GM19023 (cell line): Measurements from ENCODE around the gene NAA30.

Source experiments
- ATAC-seq: cut with Tn5 transposase; IDR thresholded peaks from one replicate; pipeline ENCODE4 v1.9.1; 2021; ENCODE audit warnings: mild to moderate bottlenecking, moderate library complexity; ENCODE audit not compliant: unreplicated experiment

The NAA30 gene

DNA sequence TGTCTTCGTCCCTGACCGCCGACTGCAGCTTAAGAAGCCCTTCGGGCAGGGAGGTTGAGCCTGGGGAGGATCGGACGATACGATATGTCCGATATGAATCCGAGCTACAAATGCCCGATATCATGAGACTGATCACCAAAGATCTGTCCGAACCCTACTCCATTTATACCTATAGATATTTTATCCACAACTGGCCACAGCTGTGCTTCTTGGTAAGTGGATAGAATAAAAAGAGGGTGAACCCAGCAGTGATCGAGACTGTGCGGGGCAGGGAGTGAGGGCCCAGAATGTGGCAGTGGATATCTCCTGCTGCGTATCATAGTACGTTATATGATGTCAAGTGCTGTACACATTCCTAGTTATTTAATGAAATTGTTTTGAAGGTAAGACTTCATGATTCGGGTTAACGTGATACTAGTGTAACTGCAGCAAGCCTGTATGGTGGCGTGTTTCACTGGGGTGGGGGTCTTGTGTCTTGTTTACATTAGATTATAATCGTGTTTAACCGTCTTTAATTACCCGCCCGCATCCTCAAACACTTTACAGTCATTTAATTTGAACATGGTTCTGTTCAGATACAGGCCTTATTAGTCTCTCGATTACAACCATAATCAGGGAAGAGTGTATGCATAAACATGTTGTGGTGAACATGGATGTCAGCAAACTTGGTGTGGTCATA, 1.3 kb downstream of the NAA30 start:
- ATAC-seq, result no peak

DNA sequence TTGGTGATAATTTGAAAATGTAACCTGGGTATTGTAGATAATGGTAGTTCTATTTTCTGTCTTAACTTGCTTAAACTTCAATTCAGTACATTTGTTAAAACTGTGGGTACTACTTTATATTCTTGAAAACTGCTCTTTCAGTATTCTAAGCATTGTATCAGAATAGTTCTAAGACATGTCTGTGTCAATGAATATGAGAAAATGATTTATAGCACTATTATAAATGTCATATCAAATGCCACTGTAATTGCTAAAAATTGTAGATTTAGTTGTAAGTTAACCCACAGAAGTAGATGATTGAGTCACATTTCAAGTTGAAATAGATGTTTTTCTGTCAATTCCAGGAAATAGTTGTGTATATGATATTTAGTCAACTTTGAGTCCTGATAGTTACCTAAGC, 2.4 kb downstream of the NAA30 start:
- no peak for ATAC-seq

DNA sequence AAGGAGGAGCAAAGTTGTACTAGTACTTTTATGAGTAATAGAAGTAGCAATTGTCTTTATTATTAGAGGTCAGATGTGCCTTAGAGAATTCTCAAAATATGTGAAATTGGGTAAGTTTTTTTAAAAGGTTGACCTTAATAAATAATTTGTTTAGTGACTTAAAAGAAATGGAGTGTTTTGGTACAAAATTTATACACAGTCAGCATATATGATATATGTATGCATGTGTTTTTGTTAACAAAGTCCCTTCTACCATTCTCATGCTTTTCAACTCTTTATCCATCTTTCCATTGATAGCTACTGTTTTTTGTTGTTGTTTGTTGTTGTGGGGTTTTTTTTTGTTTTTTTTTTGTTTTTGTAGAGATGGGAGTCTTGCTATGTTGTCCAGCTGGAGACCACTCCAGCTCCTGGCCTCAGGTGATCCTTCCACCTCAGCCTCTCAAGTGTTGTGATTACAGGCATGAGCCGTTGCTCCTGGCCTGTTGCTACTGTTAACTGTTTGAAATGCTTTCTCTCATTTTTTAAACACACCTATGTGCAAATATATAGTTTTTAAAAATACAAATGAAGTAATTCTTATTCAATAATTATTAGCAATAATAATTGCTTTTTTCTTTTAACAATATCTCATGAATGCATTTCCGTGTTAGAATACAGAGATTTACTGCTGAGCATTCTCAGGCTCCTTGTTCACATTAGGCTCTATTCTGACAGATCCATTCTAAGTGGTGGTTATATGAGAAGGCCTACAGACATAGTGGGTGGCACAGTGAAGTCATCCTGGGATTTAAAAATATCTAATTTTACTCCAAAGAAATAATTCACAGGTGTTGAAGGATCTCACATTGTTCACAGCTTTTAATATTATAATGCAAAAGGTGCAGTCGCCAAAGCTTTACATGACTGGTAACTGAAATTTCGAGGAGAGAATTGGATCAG, 10.4 kb downstream of the NAA30 start:
- no peak for ATAC-seq

DNA sequence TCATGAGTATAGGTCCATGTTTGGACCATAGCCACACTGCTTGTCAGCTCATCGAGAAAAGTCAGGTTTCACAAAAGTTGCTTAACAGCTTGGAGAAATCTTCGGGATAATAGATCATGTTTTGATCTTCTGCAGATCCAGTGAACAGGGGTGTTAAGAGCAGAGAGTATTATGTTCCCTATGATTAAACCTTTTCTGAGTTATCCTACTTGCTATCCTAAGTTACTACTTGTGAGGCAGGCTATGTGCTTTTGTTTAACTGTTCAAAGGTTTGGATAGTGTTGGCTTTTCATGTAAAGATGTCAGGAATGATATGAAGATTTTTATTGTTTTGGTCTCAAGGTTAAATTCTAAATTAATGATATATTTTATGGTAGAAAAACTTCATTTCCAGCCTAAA, 11.1 kb downstream of the NAA30 start:
- ATAC-seq, result no peak

DNA sequence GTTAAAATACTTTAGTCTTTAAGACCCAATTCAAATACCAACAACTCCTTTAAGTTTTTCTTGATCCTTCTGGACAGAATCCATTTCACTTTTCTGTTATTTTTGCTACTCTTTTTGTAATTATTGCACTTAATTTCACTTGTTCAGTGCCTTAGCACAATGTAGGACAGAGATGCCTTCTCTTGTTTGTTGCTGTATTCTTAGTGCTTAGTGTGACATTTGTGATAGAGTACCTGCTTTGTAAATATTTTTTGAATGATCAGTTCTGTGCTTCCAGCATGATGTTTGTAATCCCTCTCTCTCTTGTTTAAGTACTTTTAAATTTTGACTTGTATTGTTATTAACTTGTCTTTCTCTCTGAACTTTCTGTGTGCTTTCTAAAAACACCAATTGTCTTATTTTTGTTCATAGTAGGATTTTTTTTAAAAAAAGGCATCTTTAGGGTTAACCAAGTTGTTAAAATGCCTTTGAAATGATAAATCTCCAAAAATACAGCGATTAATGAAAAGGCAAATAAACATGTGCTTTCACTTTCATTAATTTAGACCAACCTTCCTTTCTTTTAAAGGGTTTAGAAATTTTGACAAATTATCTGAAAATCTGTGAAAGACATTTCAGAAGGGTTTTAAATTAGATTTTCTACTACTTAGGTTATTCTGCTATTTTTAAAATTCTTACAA, 11.9 kb downstream of the NAA30 start:
- no peak for ATAC-seq

DNA sequence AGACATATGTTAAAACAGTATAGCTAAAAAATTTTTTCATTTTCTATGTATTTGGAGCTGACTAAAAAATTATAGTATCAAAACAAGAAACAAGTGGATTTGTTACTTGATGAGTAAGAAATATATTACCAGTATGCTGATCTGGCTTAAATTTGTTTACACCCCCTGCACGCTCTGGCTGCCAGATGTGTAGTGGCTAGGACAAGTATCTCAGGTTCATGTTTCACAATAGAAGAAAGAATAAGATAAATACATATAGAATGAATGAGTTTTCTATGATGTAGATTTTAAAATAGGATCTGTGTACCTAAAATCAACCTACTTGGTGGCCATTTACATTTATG, 13.1 kb downstream of the NAA30 start:
- ATAC-seq, result no peak

DNA sequence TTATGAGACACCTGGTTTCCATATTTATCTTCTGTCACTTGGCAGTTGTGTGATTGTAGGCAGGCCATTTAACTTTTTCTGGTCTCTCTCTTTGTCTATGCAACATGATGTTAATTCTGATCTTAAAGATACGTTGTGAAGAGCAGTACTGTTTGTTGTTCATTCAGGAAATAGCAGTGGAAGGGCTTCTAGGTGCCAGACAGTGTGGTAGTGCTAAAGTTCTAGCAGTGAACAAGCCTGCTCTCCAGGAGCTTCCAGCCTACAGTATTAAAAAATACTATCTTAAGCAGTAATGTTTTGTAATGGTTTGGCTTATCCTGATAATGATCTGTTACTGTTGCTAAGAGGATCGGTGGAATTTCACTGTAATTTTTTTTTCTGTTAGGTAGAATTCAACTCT, 15.2 kb downstream of the NAA30 start:
- ATAC-seq, result no peak

DNA sequence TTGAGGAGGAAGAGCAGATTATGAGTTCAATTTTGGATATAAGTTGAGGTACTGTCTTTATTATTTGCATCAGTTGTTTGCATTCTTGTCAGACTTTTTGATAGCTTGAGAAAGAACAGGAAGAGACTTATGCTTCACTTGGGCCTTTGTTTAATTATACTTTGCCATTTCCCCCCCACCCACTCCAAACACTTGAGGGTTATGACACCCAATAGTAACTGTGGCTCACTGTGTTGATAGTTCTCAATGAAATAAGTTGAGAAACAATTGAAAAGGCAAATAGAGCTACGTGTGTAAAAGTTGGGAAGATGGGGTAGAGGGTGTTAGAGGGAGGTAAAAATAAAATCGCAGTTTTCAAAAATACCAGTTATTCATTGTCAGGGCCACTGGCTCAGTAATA, 17.7 kb downstream of the NAA30 start:
- ATAC-seq, result no peak

DNA sequence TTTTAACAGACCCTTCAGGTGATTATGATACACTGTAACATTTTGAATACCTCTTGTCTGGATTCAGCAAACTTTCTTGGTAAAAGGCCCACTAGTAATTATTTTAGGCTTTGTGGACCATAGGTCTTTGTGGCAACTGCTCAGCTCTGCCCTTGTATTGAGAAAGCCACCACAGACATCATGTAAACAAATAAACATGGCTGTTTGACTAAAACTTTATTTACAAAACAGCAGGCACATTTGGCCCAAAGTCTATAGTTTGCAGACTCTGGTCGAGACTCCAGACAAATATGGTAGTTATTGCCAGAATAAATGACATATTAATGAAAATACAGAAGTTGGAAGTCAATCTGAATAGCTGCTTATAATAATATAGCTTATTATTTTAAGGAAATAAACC, 18.2 kb downstream of the NAA30 start:
- no peak for ATAC-seq

DNA sequence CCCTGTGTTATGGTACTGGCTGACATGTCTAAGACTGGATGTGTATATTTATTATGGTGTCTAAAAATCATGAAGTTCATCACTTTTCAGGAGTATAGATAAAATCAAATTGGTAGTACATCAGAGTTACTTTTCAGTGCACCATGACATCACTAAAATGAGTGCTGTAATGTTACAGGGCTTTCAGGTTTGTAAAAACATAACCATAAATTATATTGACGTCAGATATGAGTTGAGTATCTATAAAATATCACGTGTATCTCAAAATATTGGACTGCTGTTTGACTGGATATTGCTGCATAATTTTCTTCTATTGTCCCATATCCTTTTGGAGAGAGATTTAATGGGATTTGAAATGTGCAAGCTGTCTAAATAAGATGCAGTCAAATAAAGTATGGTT, 22.0 kb downstream of the NAA30 start:
- no peak for ATAC-seq

DNA sequence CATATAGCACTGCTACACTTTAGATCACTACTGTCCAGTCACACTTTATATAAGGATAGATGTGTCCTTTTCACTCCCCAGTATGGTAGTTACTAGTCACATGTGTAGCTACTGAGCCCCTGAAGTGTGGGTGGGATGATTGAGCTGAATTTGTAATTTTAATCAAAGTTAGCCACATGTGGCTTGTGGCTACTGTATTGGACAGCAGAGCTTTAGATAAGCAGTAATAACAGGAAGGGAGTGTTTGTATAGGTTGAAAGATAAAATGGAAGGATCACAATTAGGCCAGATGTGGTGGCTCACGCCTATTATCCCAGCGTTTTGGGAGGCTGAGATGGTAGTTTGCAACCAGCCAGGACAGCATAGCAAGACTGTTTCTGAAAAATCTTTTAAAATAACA, 23.5 kb downstream of the NAA30 start:
- no peak for ATAC-seq

DNA sequence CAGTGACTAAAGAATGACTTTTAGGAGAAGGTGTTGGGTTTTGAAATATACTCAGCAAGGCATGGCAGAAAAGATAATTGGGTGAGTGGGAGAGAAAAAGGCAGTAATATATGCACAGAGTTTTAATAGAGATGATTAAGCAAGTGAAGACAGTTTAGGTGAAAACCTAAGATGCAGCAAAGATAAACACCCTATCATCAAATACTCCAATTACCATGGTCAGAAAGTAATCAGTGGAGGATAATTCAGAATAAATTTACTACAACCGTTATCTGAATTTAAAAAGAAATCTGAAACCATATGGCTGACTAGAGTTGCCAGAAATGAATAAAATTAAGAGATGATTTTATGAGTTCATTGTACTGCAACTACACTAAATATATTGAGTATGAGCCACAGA, 26.8 kb downstream of the NAA30 start:
- ATAC-seq, result no peak

DNA sequence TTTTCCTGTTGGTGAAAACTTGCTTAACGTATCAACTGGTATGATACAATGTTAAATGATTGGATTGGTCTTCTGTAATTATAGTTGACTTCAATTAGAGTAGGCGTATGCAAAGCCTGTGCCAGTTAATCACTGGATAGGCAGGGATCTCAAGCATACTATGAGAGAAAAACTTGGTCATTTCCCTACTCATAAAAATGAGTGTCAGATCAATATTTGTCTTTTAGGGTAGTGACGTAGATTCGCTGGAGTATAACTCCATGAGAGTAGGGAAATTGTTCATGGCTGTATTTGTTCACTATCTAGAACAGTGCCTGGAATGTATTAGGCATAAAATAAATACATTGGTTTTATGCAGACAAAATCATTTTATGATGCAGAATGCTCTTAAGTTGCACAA, 28.6 kb downstream of the NAA30 start:
- ATAC-seq, result no peak

DNA sequence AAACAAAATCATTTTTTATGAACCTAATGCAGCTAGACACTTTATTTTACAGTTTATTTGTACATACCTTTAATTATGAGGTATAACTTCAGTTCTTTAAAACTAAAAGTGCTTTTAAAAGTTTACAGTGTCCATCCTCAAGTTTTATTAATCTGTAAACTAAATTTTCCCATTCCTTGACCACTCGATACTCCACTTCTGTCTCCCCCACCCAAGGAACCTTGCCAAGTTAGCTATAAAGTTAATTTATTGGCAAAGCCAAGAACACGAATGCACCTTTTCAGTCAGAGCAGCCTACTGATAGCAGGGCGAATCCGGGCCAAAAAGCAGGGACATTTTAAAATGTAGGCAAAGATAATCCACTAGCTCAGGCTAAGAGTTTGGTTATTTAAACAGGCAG, 29.6 kb downstream of the NAA30 start:
- no peak for ATAC-seq

DNA sequence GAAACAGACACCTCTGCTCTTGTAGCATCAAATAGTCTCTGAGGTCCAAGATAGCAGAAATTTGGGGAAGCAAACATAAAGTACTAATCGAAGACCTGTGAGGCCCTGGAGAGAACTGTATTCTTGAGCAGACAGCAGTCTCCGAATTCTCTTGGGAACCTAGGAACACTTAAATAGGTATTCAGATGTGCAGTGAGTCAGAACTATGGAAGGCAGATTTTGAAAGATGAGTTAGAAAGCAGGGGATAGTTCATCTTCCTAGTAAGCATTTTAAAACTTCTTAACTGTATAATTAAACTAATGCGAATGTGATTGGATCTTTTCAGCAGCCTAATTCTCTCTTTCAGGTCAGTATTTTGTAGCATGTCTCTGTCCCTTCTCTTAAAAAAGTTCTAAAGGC, 30.6 kb downstream of the NAA30 start:
- no peak for ATAC-seq

DNA sequence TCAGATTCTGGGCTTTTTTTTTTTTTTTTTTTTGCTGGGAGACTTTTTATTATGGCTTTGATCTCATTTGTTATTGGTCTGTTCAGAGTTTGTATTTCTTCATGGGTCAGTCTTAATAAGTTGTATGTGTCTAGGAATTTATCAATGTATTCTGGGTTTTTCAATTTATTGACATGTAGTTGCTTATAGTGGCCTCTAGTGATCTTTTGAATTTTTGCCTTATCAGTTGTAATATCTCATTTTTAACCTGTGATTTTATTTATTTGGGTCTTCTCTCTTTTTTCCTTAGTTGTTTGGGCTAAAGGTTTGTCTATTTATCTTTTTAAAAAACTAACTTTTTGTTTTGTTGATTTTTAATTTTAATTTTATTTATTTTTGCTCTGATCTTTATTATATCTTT, 45.5 kb downstream of the NAA30 start:
- no peak for ATAC-seq

DNA sequence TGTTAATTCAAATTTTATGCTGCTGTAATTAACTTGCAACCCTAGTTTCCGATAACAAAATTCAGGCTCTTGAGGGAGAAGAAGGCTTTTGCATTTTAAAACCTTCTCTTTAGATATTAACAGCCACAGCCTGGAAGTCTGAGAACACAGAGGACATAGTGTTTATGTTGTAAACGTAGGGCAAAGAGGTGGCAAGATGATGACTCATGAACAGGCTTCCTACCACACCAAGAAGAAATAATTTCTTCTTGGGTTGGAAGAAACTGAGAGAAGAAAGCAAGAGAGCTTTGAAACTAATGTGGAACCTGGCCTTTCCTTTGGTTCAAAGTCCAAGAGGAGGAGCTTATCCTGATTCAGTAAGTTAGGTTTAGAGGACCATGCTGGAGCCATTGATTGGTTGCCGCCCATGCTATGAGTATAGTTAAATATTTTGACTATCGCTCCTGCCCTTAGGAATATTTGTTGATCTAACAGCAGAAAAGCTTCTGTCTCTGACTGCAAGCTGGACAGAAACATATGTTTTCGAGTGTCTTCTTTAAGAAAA, 71.5 kb downstream of the NAA30 start:
- ATAC-seq, result no peak

DNA sequence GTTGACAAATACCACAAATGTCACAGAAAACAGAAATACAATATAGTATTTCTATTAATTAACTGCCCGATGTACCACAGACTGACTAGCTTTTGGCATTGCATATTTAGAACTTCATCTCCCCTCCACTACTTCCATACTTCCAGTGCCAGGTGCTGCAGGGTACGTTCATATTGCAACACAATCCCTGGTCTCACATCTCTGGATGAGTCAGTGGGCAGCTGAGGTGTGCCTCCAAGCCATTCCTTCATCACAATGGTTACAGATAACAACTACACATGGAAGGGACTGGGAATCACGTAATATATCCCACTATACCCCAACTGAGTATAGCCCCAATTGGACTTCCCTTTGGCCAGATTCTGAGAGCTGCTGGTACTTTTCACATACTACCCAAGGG, 72.2 kb downstream of the NAA30 start:
- ATAC-seq, result no peak

DNA sequence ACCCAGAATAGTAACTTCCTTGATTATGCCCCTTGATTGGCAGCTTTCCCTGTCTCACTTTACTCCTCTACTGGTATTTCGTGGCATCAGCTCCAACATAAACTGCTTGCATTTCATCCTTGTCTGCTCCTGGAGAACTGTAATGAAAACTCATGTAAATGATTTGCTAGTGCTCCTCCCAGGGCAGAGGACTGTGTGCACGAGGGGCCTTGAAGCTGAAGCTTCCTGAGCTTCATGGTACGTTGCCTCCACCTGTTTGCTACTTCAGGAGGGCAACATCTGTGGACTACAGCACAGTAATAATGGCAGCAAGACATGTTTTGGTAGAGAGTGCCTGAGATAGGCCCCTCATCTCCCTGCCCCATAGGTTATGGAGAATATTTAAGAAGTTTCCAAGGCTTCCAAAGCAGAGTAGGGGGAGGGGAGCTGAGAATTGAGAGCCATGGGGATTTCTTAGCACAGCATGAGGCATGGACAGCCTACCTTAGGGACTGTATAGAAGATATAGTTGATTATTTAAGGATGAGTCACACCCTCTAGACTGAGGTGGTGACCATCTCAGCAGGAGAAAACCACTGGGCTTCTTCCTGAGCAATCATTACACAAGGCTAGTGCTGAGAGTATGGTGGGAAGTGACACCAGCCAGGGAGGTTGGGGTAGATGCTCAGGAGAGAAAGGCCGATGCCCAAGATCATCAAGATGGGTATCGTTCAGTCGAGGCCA, 73.8 kb downstream of the NAA30 start:
- peak; percentile 92 for ATAC-seq
